Suppressor macrophage treated with lipopolysaccharide for 1 hour (primary cell): ENCODE measurements around the gene SLC6A6.
"Not testable (repeated sequence)": the region's sequence is repeated elsewhere in the genome, so short reads cannot be mapped to it uniquely, and the experiment has no call there.

ENCODE experiments used
- DNase-seq, 3 donors: peaks; one replicate each; pipeline ENCODE4 v3.0.0-alpha.2; 2020 to 2022

The SLC6A6 gene

GRCh38 chr3:14401692-14402303, 608 bp upstream of the SLC6A6 start:
- DNase-seq, result no peak

GRCh38 chr3:14403619-14404155, 1.3 kb downstream of the SLC6A6 start:
- DNase-seq, result peak; percentile 77 to 82 (median 82)

GRCh38 chr3:14404186-14404585, 1.8 kb downstream of the SLC6A6 start:
- DNase-seq, result no peak

GRCh38 chr3:14404631-14405359, 2.4 kb downstream of the SLC6A6 start:
- peak in 1 of 3 donors; percentile 29 for DNase-seq

- DNase-seq, result peak; percentile 81 to 86 (median 84)
Measured at GRCh38 chr3:14405360-14406238, 3.2 kb downstream of the SLC6A6 start.

- DNase-seq, result no peak
Measured at GRCh38 chr3:14406336-14406735, 3.9 kb downstream of the SLC6A6 start.

GRCh38 chr3:14406766-14407165, 4.4 kb downstream of the SLC6A6 start:
- no peak for DNase-seq

GRCh38 chr3:14407203-14407602, 4.8 kb downstream of the SLC6A6 start:
- DNase-seq, result no peak

- not testable (repeated sequence) for DNase-seq
Measured at GRCh38 chr3:14409779-14410063, 7.3 kb downstream of the SLC6A6 start.

- DNase-seq, result peak; percentile 61 to 66 (median 61)
Measured at GRCh38 chr3:14410106-14410502, 7.7 kb downstream of the SLC6A6 start.

GRCh38 chr3:14410503-14411165, 8.2 kb downstream of the SLC6A6 start:
- peak; percentile 96 to 99 (median 98) for DNase-seq

- DNase-seq, result no peak
Measured at GRCh38 chr3:14411166-14411526, 8.7 kb downstream of the SLC6A6 start.

- no peak for DNase-seq
Measured at GRCh38 chr3:14411988-14412387, 9.6 kb downstream of the SLC6A6 start.

- no peak for DNase-seq
Measured at GRCh38 chr3:14412831-14413380, 10.5 kb downstream of the SLC6A6 start.

- DNase-seq, result peak; percentile 39 to 61 (median 54)
Measured at GRCh38 chr3:14413381-14414071, 11.1 kb downstream of the SLC6A6 start.

GRCh38 chr3:14414846-14415464, 12.5 kb downstream of the SLC6A6 start:
- peak in 1 of 3 donors; percentile 38 for DNase-seq

GRCh38 chr3:14415501-14415900, 13.1 kb downstream of the SLC6A6 start:
- peak; percentile 70 to 75 (median 73) for DNase-seq

GRCh38 chr3:14416453-14416852, 14.0 kb downstream of the SLC6A6 start:
- DNase-seq, result no peak

- DNase-seq, result peak; percentile 70 to 76 (median 70)
Measured at GRCh38 chr3:14418296-14419250, 16.2 kb downstream of the SLC6A6 start.
